Measurements from ENCODE around the gene ZNF688. TPM values are rescaled to one million over a fixed set of nuclear protein-coding genes. Genes with fewer than 3 reads are reported as not detected.

ZNF688 gene
- total and polyA plus RNA-seq, 9 of the 15 experiments (the other 6 are each of a cell fraction or from before 2014, with no cell fraction given), result 0.48 to 12.9 (median 4.5) TPM

DNA sequence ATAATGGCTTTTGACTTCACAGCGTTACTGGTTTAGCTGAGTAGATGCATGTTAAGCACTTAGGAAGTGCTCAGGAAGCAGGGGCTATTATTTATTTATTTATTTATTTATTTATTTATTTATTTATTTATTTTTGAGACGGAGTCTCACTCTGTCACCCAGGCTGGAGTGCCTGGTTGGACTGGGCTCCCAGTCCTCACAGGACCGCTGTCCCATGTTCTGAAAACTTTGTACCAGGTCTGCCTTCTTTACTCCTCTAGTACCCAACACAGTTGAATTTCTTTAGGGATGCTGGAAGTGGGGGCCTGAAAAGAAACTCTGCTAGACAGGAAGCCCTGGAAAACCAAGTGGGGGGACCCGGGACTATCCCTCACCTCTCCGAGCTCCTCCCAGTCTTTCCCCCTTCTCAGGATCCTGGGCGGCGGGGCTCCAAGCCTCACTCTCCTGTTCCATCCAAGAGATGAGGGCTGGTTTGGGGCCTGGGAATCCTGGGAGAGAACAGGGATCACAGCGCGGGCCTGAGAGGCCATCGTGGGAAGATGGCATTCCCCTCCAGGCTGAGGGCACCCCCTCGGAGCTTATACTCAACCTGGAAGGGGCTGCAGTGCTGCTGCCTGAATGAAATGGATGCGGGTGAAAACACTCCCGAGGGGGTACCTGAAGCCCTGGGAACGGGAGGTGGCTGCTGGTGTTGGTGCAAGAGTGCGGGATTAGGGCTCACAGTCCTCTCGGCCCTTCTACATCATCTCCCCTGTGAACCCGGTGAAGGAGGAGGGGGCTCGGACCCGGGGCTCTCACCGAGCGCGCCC lies 674 bp downstream of the ZNF688 start (continued):
- TF ChIP-seq, protein P1, sequence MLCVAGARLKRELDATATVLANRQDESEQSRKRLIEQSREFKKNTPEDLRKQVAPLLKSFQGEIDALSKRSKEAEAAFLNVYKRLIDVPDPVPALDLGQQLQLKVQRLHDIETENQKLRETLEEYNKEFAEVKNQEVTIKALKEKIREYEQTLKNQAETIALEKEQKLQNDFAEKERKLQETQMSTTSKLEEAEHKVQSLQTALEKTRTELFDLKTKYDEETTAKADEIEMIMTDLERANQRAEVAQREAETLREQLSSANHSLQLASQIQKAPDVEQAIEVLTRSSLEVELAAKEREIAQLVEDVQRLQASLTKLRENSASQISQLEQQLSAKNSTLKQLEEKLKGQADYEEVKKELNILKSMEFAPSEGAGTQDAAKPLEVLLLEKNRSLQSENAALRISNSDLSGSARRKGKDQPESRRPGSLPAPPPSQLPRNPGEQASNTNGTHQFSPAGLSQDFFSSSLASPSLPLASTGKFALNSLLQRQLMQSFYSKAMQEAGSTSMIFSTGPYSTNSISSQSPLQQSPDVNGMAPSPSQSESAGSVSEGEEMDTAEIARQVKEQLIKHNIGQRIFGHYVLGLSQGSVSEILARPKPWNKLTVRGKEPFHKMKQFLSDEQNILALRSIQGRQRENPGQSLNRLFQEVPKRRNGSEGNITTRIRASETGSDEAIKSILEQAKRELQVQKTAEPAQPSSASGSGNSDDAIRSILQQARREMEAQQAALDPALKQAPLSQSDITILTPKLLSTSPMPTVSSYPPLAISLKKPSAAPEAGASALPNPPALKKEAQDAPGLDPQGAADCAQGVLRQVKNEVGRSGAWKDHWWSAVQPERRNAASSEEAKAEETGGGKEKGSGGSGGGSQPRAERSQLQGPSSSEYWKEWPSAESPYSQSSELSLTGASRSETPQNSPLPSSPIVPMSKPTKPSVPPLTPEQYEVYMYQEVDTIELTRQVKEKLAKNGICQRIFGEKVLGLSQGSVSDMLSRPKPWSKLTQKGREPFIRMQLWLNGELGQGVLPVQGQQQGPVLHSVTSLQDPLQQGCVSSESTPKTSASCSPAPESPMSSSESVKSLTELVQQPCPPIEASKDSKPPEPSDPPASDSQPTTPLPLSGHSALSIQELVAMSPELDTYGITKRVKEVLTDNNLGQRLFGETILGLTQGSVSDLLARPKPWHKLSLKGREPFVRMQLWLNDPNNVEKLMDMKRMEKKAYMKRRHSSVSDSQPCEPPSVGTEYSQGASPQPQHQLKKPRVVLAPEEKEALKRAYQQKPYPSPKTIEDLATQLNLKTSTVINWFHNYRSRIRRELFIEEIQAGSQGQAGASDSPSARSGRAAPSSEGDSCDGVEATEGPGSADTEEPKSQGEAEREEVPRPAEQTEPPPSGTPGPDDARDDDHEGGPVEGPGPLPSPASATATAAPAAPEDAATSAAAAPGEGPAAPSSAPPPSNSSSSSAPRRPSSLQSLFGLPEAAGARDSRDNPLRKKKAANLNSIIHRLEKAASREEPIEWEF (CRISPR knock-in tag; IDR thresholded peaks at IDR 0.05), result 0 out of 2 replicates have a peak, but pooled peaks have one; percentile 26
- 0 out of 2 replicates have a peak, but pooled peaks have one; percentile 19 for TF ChIP-seq SRSF3 (IDR thresholded peaks at IDR 0.05; ENCODE audit: insufficient read depth, low read length)
- TF ChIP-seq ZC3H11A (IDR thresholded peaks at IDR 0.05; ENCODE audit: low read depth, low read length), result peak; percentile 96; the same call in 1 of the 2 replicates
- TF ChIP-seq, protein P2, sequence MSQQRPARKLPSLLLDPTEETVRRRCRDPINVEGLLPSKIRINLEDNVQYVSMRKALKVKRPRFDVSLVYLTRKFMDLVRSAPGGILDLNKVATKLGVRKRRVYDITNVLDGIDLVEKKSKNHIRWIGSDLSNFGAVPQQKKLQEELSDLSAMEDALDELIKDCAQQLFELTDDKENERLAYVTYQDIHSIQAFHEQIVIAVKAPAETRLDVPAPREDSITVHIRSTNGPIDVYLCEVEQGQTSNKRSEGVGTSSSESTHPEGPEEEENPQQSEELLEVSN (IDR thresholded peaks at IDR 0.05; ENCODE audit: borderline replicate concordance in 1 of 2, extremely low read depth in 1 of 2, insufficient read depth in 1 of 2, insufficient read length in 1 of 2, low read depth in 1 of 2, low read length in 1 of 2, poor library complexity in 1 of 2, severe bottlenecking in 1 of 2), result peak in 1 of 2 experiments; percentile 7
- TF ChIP-seq, protein P3, sequence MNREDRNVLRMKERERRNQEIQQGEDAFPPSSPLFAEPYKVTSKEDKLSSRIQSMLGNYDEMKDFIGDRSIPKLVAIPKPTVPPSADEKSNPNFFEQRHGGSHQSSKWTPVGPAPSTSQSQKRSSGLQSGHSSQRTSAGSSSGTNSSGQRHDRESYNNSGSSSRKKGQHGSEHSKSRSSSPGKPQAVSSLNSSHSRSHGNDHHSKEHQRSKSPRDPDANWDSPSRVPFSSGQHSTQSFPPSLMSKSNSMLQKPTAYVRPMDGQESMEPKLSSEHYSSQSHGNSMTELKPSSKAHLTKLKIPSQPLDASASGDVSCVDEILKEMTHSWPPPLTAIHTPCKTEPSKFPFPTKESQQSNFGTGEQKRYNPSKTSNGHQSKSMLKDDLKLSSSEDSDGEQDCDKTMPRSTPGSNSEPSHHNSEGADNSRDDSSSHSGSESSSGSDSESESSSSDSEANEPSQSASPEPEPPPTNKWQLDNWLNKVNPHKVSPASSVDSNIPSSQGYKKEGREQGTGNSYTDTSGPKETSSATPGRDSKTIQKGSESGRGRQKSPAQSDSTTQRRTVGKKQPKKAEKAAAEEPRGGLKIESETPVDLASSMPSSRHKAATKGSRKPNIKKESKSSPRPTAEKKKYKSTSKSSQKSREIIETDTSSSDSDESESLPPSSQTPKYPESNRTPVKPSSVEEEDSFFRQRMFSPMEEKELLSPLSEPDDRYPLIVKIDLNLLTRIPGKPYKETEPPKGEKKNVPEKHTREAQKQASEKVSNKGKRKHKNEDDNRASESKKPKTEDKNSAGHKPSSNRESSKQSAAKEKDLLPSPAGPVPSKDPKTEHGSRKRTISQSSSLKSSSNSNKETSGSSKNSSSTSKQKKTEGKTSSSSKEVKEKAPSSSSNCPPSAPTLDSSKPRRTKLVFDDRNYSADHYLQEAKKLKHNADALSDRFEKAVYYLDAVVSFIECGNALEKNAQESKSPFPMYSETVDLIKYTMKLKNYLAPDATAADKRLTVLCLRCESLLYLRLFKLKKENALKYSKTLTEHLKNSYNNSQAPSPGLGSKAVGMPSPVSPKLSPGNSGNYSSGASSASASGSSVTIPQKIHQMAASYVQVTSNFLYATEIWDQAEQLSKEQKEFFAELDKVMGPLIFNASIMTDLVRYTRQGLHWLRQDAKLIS (CRISPR knock-in tag; IDR thresholded peaks at IDR 0.05), result 0 out of 2 replicates have a peak, but pooled peaks have one; percentile 6
- no peak for TF ChIP-seq NR3C1 (CRISPR knock-in tag; IDR thresholded peaks at IDR 0.05)
- TF ChIP-seq, protein P4, sequence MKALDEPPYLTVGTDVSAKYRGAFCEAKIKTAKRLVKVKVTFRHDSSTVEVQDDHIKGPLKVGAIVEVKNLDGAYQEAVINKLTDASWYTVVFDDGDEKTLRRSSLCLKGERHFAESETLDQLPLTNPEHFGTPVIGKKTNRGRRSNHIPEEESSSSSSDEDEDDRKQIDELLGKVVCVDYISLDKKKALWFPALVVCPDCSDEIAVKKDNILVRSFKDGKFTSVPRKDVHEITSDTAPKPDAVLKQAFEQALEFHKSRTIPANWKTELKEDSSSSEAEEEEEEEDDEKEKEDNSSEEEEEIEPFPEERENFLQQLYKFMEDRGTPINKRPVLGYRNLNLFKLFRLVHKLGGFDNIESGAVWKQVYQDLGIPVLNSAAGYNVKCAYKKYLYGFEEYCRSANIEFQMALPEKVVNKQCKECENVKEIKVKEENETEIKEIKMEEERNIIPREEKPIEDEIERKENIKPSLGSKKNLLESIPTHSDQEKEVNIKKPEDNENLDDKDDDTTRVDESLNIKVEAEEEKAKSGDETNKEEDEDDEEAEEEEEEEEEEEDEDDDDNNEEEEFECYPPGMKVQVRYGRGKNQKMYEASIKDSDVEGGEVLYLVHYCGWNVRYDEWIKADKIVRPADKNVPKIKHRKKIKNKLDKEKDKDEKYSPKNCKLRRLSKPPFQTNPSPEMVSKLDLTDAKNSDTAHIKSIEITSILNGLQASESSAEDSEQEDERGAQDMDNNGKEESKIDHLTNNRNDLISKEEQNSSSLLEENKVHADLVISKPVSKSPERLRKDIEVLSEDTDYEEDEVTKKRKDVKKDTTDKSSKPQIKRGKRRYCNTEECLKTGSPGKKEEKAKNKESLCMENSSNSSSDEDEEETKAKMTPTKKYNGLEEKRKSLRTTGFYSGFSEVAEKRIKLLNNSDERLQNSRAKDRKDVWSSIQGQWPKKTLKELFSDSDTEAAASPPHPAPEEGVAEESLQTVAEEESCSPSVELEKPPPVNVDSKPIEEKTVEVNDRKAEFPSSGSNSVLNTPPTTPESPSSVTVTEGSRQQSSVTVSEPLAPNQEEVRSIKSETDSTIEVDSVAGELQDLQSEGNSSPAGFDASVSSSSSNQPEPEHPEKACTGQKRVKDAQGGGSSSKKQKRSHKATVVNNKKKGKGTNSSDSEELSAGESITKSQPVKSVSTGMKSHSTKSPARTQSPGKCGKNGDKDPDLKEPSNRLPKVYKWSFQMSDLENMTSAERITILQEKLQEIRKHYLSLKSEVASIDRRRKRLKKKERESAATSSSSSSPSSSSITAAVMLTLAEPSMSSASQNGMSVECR (CRISPR knock-in tag; IDR thresholded peaks at IDR 0.05), result 0 out of 2 replicates have a peak, but pooled peaks have one; percentile 17
